ENCODE measurements around the gene TICAM1.
"Not testable (repeated sequence)": the region's sequence is repeated elsewhere in the genome, so short reads cannot be mapped to it uniquely, and the experiment has no call there.

TICAM1 gene

GRCh38 chr19:4839192-4839591, 7.7 kb upstream of the TICAM1 start:
- Histone ChIP-seq H3K4me3 (ENCODE audit: low read depth in 1 of 2, low read length in 2 of 2) (no peak overlapping the region), H3K36me3 (ENCODE audit: control insufficient read depth in 1 of 2, insufficient read depth in 2 of 2, low read length in 2 of 2) (peaks cover 13 to 41% of the 10 kb centered on the region in 2 donors), H3K27me3 (ENCODE audit: low read depth, low read length) (no peaks in the 10 kb centered on the region), H3K4me1 (ENCODE audit: control insufficient read depth in 1 of 2, insufficient read depth in 2 of 2, low read length in 2 of 2) (no peaks in the 10 kb centered on the region), H3K27ac (ENCODE audit: low read length) (no peak overlapping the region), H3K9me3 (ENCODE audit: control insufficient read depth in 1 of 2, low read length in 2 of 2) (no peaks in the 10 kb centered on the region)

GRCh38 chr19:4832776-4833175, 1.3 kb upstream of the TICAM1 start:
- Histone ChIP-seq H3K27me3 (ENCODE audit: low read depth, low read length) (no peaks in the 10 kb centered on the region), H3K9me3 (ENCODE audit: control insufficient read depth in 1 of 2, low read length in 2 of 2) (no peaks in the 10 kb centered on the region), H3K4me3 (ENCODE audit: low read depth in 1 of 2, low read length in 2 of 2) (no peak overlapping the region), H3K4me1 (ENCODE audit: control insufficient read depth in 1 of 2, insufficient read depth in 2 of 2, low read length in 2 of 2) (peaks cover 3 to 15% of the 10 kb centered on the region in 2 donors), H3K36me3 (ENCODE audit: control insufficient read depth in 1 of 2, insufficient read depth in 2 of 2, low read length in 2 of 2) (peaks cover 0 to 4% of the 10 kb centered on the region in 2 donors), H3K27ac (ENCODE audit: low read length) (no peak overlapping the region)

GRCh38 chr19:4831979-4832340, 448 bp upstream of the TICAM1 start:
- Histone ChIP-seq H3K4me1 (ENCODE audit: control insufficient read depth in 1 of 2, insufficient read depth in 2 of 2, low read length in 2 of 2) (peaks cover 3 to 15% of the 10 kb centered on the region in 2 donors), H3K4me3 (ENCODE audit: low read depth in 1 of 2, low read length in 2 of 2) (peak overlapping the region; percentile 82 to 91), H3K27ac (ENCODE audit: low read length) (peak overlapping the region; percentile 63)
- H3K27me3 ChIP-seq (ENCODE audit: low read depth, low read length); H3K36me3 ChIP-seq (ENCODE audit: control insufficient read depth in 1 of 2, insufficient read depth in 2 of 2, low read length in 2 of 2); H3K9me3 ChIP-seq (ENCODE audit: control insufficient read depth in 1 of 2, low read length in 2 of 2): not testable (repeated sequence)

- no peaks in the 10 kb centered on the region for H3K9me3 ChIP-seq (ENCODE audit: control insufficient read depth in 1 of 2, low read length in 2 of 2)
- H3K4me3 ChIP-seq (ENCODE audit: low read depth in 1 of 2, low read length in 2 of 2) = peak overlapping the region; percentile 82 to 91
- H3K27ac ChIP-seq (ENCODE audit: low read length) = peak overlapping the region; percentile 96
Measured at GRCh38 chr19:4830768-4831265, 695 bp downstream of the TICAM1 start.

GRCh38 chr19:4830332-4830731, 1.2 kb downstream of the TICAM1 start:
- peak overlapping the region; percentile 96 for H3K27ac ChIP-seq (ENCODE audit: low read length)
- no peaks in the 10 kb centered on the region for H3K36me3 ChIP-seq (ENCODE audit: control insufficient read depth in 1 of 2, insufficient read depth in 2 of 2, low read length in 2 of 2)
- no peaks in the 10 kb centered on the region for H3K9me3 ChIP-seq (ENCODE audit: control insufficient read depth in 1 of 2, low read length in 2 of 2)
- no peaks in the 10 kb centered on the region for H3K27me3 ChIP-seq (ENCODE audit: low read depth, low read length)
- peaks cover 3 to 15% of the 10 kb centered on the region in 2 donors for H3K4me1 ChIP-seq (ENCODE audit: control insufficient read depth in 1 of 2, insufficient read depth in 2 of 2, low read length in 2 of 2)
- H3K4me3 ChIP-seq (ENCODE audit: low read depth in 1 of 2, low read length in 2 of 2) = peak overlapping the region; percentile 82 to 91

More at GRCh38 chr19:4830768-4831265, 695 bp downstream of the TICAM1 start:
- Histone ChIP-seq H3K4me1 (ENCODE audit: control insufficient read depth in 1 of 2, insufficient read depth in 2 of 2, low read length in 2 of 2) (peaks cover 3 to 15% of the 10 kb centered on the region in 2 donors), H3K36me3 (ENCODE audit: control insufficient read depth in 1 of 2, insufficient read depth in 2 of 2, low read length in 2 of 2) (no peaks in the 10 kb centered on the region), H3K27me3 (ENCODE audit: low read depth, low read length) (no peaks in the 10 kb centered on the region)

GRCh38 chr19:4829001-4829712, 2.4 kb downstream of the TICAM1 start:
- Histone ChIP-seq H3K9me3 (ENCODE audit: control insufficient read depth in 1 of 2, low read length in 2 of 2) (no peaks in the 10 kb centered on the region), H3K36me3 (ENCODE audit: control insufficient read depth in 1 of 2, insufficient read depth in 2 of 2, low read length in 2 of 2) (no peaks in the 10 kb centered on the region), H3K4me1 (ENCODE audit: control insufficient read depth in 1 of 2, insufficient read depth in 2 of 2, low read length in 2 of 2) (peaks cover 3 to 15% of the 10 kb centered on the region in 2 donors), H3K27me3 (ENCODE audit: low read depth, low read length) (no peaks in the 10 kb centered on the region), H3K27ac (ENCODE audit: low read length) (no peak overlapping the region), H3K4me3 (ENCODE audit: low read depth in 1 of 2, low read length in 2 of 2) (no peak overlapping the region)

GRCh38 chr19:4823577-4823976, 7.9 kb downstream of the TICAM1 start:
- H3K4me3 ChIP-seq (ENCODE audit: low read depth in 1 of 2, low read length in 2 of 2) = no peak overlapping the region
- no peak overlapping the region for H3K27ac ChIP-seq (ENCODE audit: low read length)
- peaks cover 0 to under 1% of the 10 kb centered on the region in 2 donors for H3K36me3 ChIP-seq (ENCODE audit: control insufficient read depth in 1 of 2, insufficient read depth in 2 of 2, low read length in 2 of 2)
- H3K27me3 ChIP-seq (ENCODE audit: low read depth, low read length) = no peaks in the 10 kb centered on the region
- no peaks in the 10 kb centered on the region for H3K4me1 ChIP-seq (ENCODE audit: control insufficient read depth in 1 of 2, insufficient read depth in 2 of 2, low read length in 2 of 2)
- H3K9me3 ChIP-seq (ENCODE audit: control insufficient read depth in 1 of 2, low read length in 2 of 2) = no peaks in the 10 kb centered on the region

- H3K27ac ChIP-seq (ENCODE audit: low read length); H3K9me3 ChIP-seq (ENCODE audit: control insufficient read depth in 1 of 2, low read length in 2 of 2): not testable (repeated sequence)
Measured at GRCh38 chr19:4822354-4822753, 9.2 kb downstream of the TICAM1 start.

GRCh38 chr19:4821265-4821664, 10.2 kb downstream of the TICAM1 start:
- Histone ChIP-seq H3K36me3 (ENCODE audit: control insufficient read depth in 1 of 2, insufficient read depth in 2 of 2, low read length in 2 of 2) (peaks cover 0 to 24% of the 10 kb centered on the region in 2 donors), H3K4me1 (ENCODE audit: control insufficient read depth in 1 of 2, insufficient read depth in 2 of 2, low read length in 2 of 2) (peaks cover 0 to under 1% of the 10 kb centered on the region in 2 donors), H3K4me3 (ENCODE audit: low read depth in 1 of 2, low read length in 2 of 2) (no peak overlapping the region), H3K27ac (ENCODE audit: low read length) (no peak overlapping the region), H3K27me3 (ENCODE audit: low read depth, low read length) (no peaks in the 10 kb centered on the region), H3K9me3 (ENCODE audit: control insufficient read depth in 1 of 2, low read length in 2 of 2) (no peaks in the 10 kb centered on the region)

More at GRCh38 chr19:4822354-4822753, 9.2 kb downstream of the TICAM1 start:
- peaks cover 0 to 13% of the 10 kb centered on the region in 2 donors for H3K36me3 ChIP-seq (ENCODE audit: control insufficient read depth in 1 of 2, insufficient read depth in 2 of 2, low read length in 2 of 2)
- not testable (repeated sequence) for H3K27me3 ChIP-seq (ENCODE audit: low read depth, low read length); H3K4me1 ChIP-seq (ENCODE audit: control insufficient read depth in 1 of 2, insufficient read depth in 2 of 2, low read length in 2 of 2); H3K4me3 ChIP-seq (ENCODE audit: low read depth in 1 of 2, low read length in 2 of 2)

GRCh38 chr19:4817467-4818277, 13.8 kb downstream of the TICAM1 start:
- Histone ChIP-seq H3K4me1 (ENCODE audit: control insufficient read depth in 1 of 2, insufficient read depth in 2 of 2, low read length in 2 of 2) (peaks cover 0 to 5% of the 10 kb centered on the region in 2 donors), H3K4me3 (ENCODE audit: low read depth in 1 of 2, low read length in 2 of 2) (no peak overlapping the region), H3K27ac (ENCODE audit: low read length) (no peak overlapping the region), H3K9me3 (ENCODE audit: control insufficient read depth in 1 of 2, low read length in 2 of 2) (no peaks in the 10 kb centered on the region), H3K36me3 (ENCODE audit: control insufficient read depth in 1 of 2, insufficient read depth in 2 of 2, low read length in 2 of 2) (peaks cover 0 to 24% of the 10 kb centered on the region in 2 donors), H3K27me3 (ENCODE audit: low read depth, low read length) (no peaks in the 10 kb centered on the region)

- Histone ChIP-seq H3K27ac (ENCODE audit: low read length) (no peak overlapping the region), H3K9me3 (ENCODE audit: control insufficient read depth in 1 of 2, low read length in 2 of 2) (no peaks in the 10 kb centered on the region), H3K36me3 (ENCODE audit: control insufficient read depth in 1 of 2, insufficient read depth in 2 of 2, low read length in 2 of 2) (peaks cover 0 to 24% of the 10 kb centered on the region in 2 donors), H3K4me3 (ENCODE audit: low read depth in 1 of 2, low read length in 2 of 2) (no peak overlapping the region), H3K27me3 (ENCODE audit: low read depth, low read length) (no peaks in the 10 kb centered on the region), H3K4me1 (ENCODE audit: control insufficient read depth in 1 of 2, insufficient read depth in 2 of 2, low read length in 2 of 2) (peaks cover 0 to 5% of the 10 kb centered on the region in 2 donors)
Measured at GRCh38 chr19:4816950-4817278, 14.6 kb downstream of the TICAM1 start.
